Endothelial cell of umbilical vein (primary cell): ENCODE results near the gene HTR1A. TPM values are rescaled to one million over a fixed set of nuclear protein-coding genes. Genes with fewer than 3 reads are reported as not detected.

Experiments
- BruUV-seq: library from RNA; stranded (reverse); fragments of 400-500 nt; replicated peaks from 2 replicates; lab custom pipeline; 2021; lab: Mats Ljungman, UMichigan
- CTCF ChIA-PET: fragments of 300-600, 350-600 bp; sonication (Branson Sonifier 250); formaldehyde crosslinking; loops from one replicate; lab custom pipeline; 2021; ENCODE audit warnings: antibody characterized with exemption, inconsistent platforms; lab: Charles Lee
- POLR2A ChIA-PET: fragments of 300-600, 350-600 bp; sonication (Branson Sonifier 250); formaldehyde crosslinking; loops from one replicate; lab custom pipeline; 2021; ENCODE audit warnings: antibody characterized with exemption, inconsistent platforms; lab: Charles Lee
- DNase-seq: peaks from one replicate; pipeline ENCODE4 v3.0.0-alpha.2; 2011; ENCODE audit warnings: low read depth, low spot score
- FAIRE-seq: peaks from 2 replicates; lab custom pipeline; 2011; peaks lifted over from hg19 to GRCh38; lab: Jason Lieb, UNC
- H2AFZ ChIP-seq: 2 replicates; pipeline ENCODE4 v1.6.0; 2012; ENCODE audit warnings: low read depth, low read length, control low read depth, inconsistent platforms
- H3K27ac ChIP-seq: 2 replicates; pipeline ENCODE4 v1.5.1; 2011; ENCODE audit warnings: low read depth, mild to moderate bottlenecking, control low read depth, low read length, moderate library complexity; ENCODE audit not compliant: insufficient read depth
- H3K27me3 ChIP-seq, 2 experiments: 2 replicates each; pipeline versions ENCODE4 v1.6.0 to v1.6.1; 2011; ENCODE audit warnings: low read length in 2 of 2, mixed read lengths in 1 of 2; ENCODE audit not compliant: control insufficient read depth in 2 of 2, insufficient read depth in 2 of 2
- H3K36me3 ChIP-seq, 2 experiments: 2 replicates in 1 of 2; 3 replicates in 1 of 2; pipeline ENCODE4 v1.5.1; 2011; ENCODE audit warnings: low read length in 2 of 2, mild to moderate bottlenecking in 1 of 2, moderate library complexity in 1 of 2; ENCODE audit not compliant: control insufficient read depth in 2 of 2, insufficient read depth in 2 of 2; ENCODE audit errors: extremely low read depth in 1 of 2
- H3K4me1 ChIP-seq: 3 replicates; pipeline ENCODE4 v1.5.1; 2011; ENCODE audit warnings: mild to moderate bottlenecking, low read length; ENCODE audit not compliant: control insufficient read depth, insufficient read depth; ENCODE audit errors: extremely low read depth
- H3K4me2 ChIP-seq: 2 replicates; pipeline ENCODE4 v1.6.1; 2011; ENCODE audit warnings: low read length, control low read depth, mixed read lengths; ENCODE audit not compliant: insufficient read depth
- H3K4me3 ChIP-seq, 3 experiments: fragments of 200-600 bp in 1 of 3; sonication (generic), shearing (Covaris generic) in 1 of 3; replicated peaks in 1 of 3; 2 replicates each; pipeline ENCODE4 v1.5.1; 2011 to 2016; ENCODE audit warnings: control low read depth in 3 of 3, low read length in 3 of 3, mild to moderate bottlenecking in 2 of 3, inconsistent platforms in 1 of 3, low read depth in 1 of 3, moderate library complexity in 1 of 3; ENCODE audit not compliant: insufficient read depth in 1 of 3
- H3K79me2 ChIP-seq: 2 replicates; pipeline ENCODE4 v1.6.0; 2012; ENCODE audit warnings: low read length, inconsistent platforms; ENCODE audit not compliant: control insufficient read depth, insufficient read depth
- H3K9ac ChIP-seq: replicated peaks from 2 replicates; pipeline ENCODE3; 2011; ENCODE audit warnings: low read length, control low read depth; ENCODE audit not compliant: insufficient read depth; ENCODE audit errors: extremely low read depth
- H3K9me1 ChIP-seq: replicated peaks from 3 replicates; pipeline ENCODE4 v1.6.0; 2011; ENCODE audit warnings: mild to moderate bottlenecking, low read length; ENCODE audit not compliant: control insufficient read depth, insufficient read depth; ENCODE audit errors: extremely low read depth
- H3K9me3 ChIP-seq: replicated peaks from 2 replicates; pipeline ENCODE4 v1.5.1; 2012; ENCODE audit warnings: low read length, inconsistent platforms; ENCODE audit not compliant: control insufficient read depth, insufficient read depth
- H4K20me1 ChIP-seq: replicated peaks from 2 replicates; pipeline ENCODE3; 2011; ENCODE audit warnings: mild to moderate bottlenecking, low read length; ENCODE audit not compliant: control insufficient read depth, insufficient read depth; ENCODE audit errors: extremely low read depth
- FOS ChIP-seq: IDR thresholded peaks from 2 replicates; pipeline ENCODE4 v1.6.1; 2011; ENCODE audit warnings: mild to moderate bottlenecking, low read length, moderate library complexity, borderline replicate concordance; ENCODE audit not compliant: insufficient read depth
- GATA2 ChIP-seq: IDR thresholded peaks from 2 replicates; pipeline ENCODE4 v1.7.0; 2011; ENCODE audit warnings: low read depth, mild to moderate bottlenecking, moderate library complexity, mixed read lengths, low read length; ENCODE audit not compliant: insufficient read length, insufficient read depth
- JUN ChIP-seq: IDR thresholded peaks from 2 replicates; pipeline ENCODE4 v1.6.1; 2011; ENCODE audit warnings: borderline replicate concordance, low read depth; ENCODE audit not compliant: insufficient read length, insufficient read depth
- POLR2AphosphoS5 ChIP-seq: IDR thresholded peaks from 2 replicates; pipeline ENCODE4 v1.6.1; 2012; ENCODE audit warnings: low read depth, mild to moderate bottlenecking, control low read depth, low read length, moderate library complexity; ENCODE audit not compliant: insufficient read depth
- dilution Hi-C: fragments of 300-500 bp; cut with MboI; formaldehyde crosslinking; loops from one replicate; pipeline ENCODE4 v1.15.0; 2019; ENCODE audit warnings: low sequenced_read_pairs; ENCODE audit not compliant: extremely low pct_ligation_motif_present
- intact Hi-C: fragments of 100-400 bp; cut with micrococcal nuclease; formaldehyde crosslinking; loops from one replicate; pipeline ENCODE4 v1.10.0; 2022
- polyA plus RNA-seq, 4 experiments: library from polyadenylated mRNA; depleted of rRNA in 3 of 4; stranded (reverse) in 3 of 4; unstranded in 1 of 4; fragments of >200 nt; gene quantifications; 2 replicates each; pipeline versions ENCODE4 v1.2.1 to v1.2.3, GENCODE V29; 2011 to 2012; ENCODE audit warnings: missing spikeins in 1 of 4
- total RNA-seq: library from RNA; stranded (reverse); gene quantifications from 2 replicates; pipeline ENCODE4 v1.2.3, GENCODE V29; 2021

HTR1A gene
- total and polyA plus RNA-seq, 2 donors (not counting 3 experiments of a cell fraction or from before 2014, with no cell fraction given): not detected

GRCh38 chr5:63911871-63912270 lies 50.4 kb downstream of the HTR1A start:
- no peaks in the 10 kb centered on the region for H3K9me1 ChIP-seq
- FAIRE-seq (no peak), DNase-seq (no peak)
- no peaks in the 10 kb centered on the region for H3K27me3 ChIP-seq
- dilution Hi-C loops: no loop called here
- H3K9ac ChIP-seq: no peak overlapping the region
- no peak overlapping the region for H3K4me2 ChIP-seq
- intact Hi-C loops: no loop called here
- no TSS peak for BruUV-seq
- ChIA-PET CTCF (no interaction called here), POLR2A (no interaction called here)
- no peak overlapping the region for H2AFZ ChIP-seq
- peaks cover 2% of the 10 kb centered on the region for H3K9me3 ChIP-seq
- no peaks in the 10 kb centered on the region for H4K20me1 ChIP-seq
- no peak overlapping the region for H3K4me3 ChIP-seq
- no peak overlapping the region for H3K27ac ChIP-seq
- no peaks in the 10 kb centered on the region for H3K79me2 ChIP-seq
- H3K36me3 ChIP-seq: no peaks in the 10 kb centered on the region
- TF ChIP-seq GATA2 (no peak), FOS (no peak), POLR2AphosphoS5 (no peak), JUN (no peak)
- H3K4me1 ChIP-seq: no peaks in the 10 kb centered on the region

Other genes starting within 250 kb of the HTR1A start
- 3.4 and 5.6 TPM in 2 replicates for gene RNF180, start 203.4 kb upstream of the HTR1A start, total RNA-seq
- gene RNF180, start 203.4 kb upstream of the HTR1A start, polyA plus RNA-seq: 0.62 and 0.65 TPM in 2 replicates